ENCODE results near the gene RPP14.

RPP14 gene

GRCh38 chr3:58356054-58356453, 50.0 kb downstream of the RPP14 start:
- H4K20me1 ChIP-seq (ENCODE audit: insufficient read depth, low read length), result no peaks in the 10 kb centered on the region; the same call in 1 of the 2 replicates
- H3K79me2 ChIP-seq (ENCODE audit: low read length), result peaks cover 4% of the 10 kb centered on the region; the same call in 1 of the 2 replicates
- H3K27me3 ChIP-seq (replicated peaks; ENCODE audit: insufficient read depth, low read length), result no peaks in the 10 kb centered on the region
- no peaks in the 10 kb centered on the region for H3K9me2 ChIP-seq (replicated peaks; ENCODE audit: insufficient read depth, low read length)
- no peak for DNase-seq
- H3K27ac ChIP-seq (ENCODE audit: low read length), result no peak overlapping the region
- H3K36me3 ChIP-seq (replicated peaks; ENCODE audit: insufficient read depth, low read length), result no peaks in the 10 kb centered on the region
- no peak overlapping the region for H3K4me2 ChIP-seq (ENCODE audit: low read depth, low read length)
- no peak overlapping the region for H3K4me3 ChIP-seq (ENCODE audit: low read length)
- no peaks in the 10 kb centered on the region for H3K9me3 ChIP-seq (replicated peaks; ENCODE audit: insufficient read depth, low read length)
- no peak overlapping the region for H3K9ac ChIP-seq (ENCODE audit: low read length)
- no peak overlapping the region for H2AFZ ChIP-seq (ENCODE audit: low read length)
- no peaks in the 10 kb centered on the region for H3K4me1 ChIP-seq (ENCODE audit: low read length)
- TF ChIP-seq EZH2 (optimal IDR thresholded peaks at IDR 0.05; ENCODE audit: low read depth, low read length) (no peak), EZH2phosphoT487 (IDR thresholded peaks at IDR 0.05; ENCODE audit: low read length) (no peak), CTCF (IDR thresholded peaks at IDR 0.05; ENCODE audit: low read length) (no peak)
- H3F3A ChIP-seq (ENCODE audit: insufficient read depth, low read length), result no peaks in the 10 kb centered on the region

- Histone ChIP-seq H4K20me1 (ENCODE audit: insufficient read depth, low read length) (no peaks in the 10 kb centered on the region), H3K36me3 (replicated peaks; ENCODE audit: insufficient read depth, low read length) (no peaks in the 10 kb centered on the region), H3K4me2 (ENCODE audit: low read depth, low read length) (no peak overlapping the region), H3K27ac (ENCODE audit: low read length) (no peak overlapping the region), H3K79me2 (ENCODE audit: low read length) (peaks cover 4% of the 10 kb centered on the region; the same call in 1 of the 2 replicates), H3K27me3 (replicated peaks; ENCODE audit: insufficient read depth, low read length) (no peaks in the 10 kb centered on the region), H3K4me3 (ENCODE audit: low read length) (no peak overlapping the region), H3K9ac (ENCODE audit: low read length) (no peak overlapping the region), H3K4me1 (ENCODE audit: low read length) (no peaks in the 10 kb centered on the region), H3K9me3 (replicated peaks; ENCODE audit: insufficient read depth, low read length) (no peaks in the 10 kb centered on the region), H2AFZ (ENCODE audit: low read length) (no peak overlapping the region), H3K9me2 (replicated peaks; ENCODE audit: insufficient read depth, low read length) (no peaks in the 10 kb centered on the region), H3F3A (ENCODE audit: insufficient read depth, low read length) (no peaks in the 10 kb centered on the region)
- no peak for DNase-seq
- no peak for TF ChIP-seq EZH2 (optimal IDR thresholded peaks at IDR 0.05; ENCODE audit: low read depth, low read length)
- no peak for TF ChIP-seq EZH2phosphoT487 (IDR thresholded peaks at IDR 0.05; ENCODE audit: low read length)
- TF ChIP-seq CTCF (IDR thresholded peaks at IDR 0.05; ENCODE audit: low read length), result no peak
These were observed 51.4 kb downstream of the RPP14 start for GRCh38 chr3:58357402-58357801.

GRCh38 chr3:58358092-58358491, 52.0 kb downstream of the RPP14 start:
- H3K27ac ChIP-seq (ENCODE audit: low read length), result no peak overlapping the region
- peaks cover 4% of the 10 kb centered on the region; the same call in 1 of the 2 replicates for H3K79me2 ChIP-seq (ENCODE audit: low read length)

More at GRCh38 chr3:58358092-58358491, 52.0 kb downstream of the RPP14 start:
- H3K9me2 ChIP-seq (replicated peaks; ENCODE audit: insufficient read depth, low read length), result no peaks in the 10 kb centered on the region
- no peak overlapping the region for H3K4me2 ChIP-seq (ENCODE audit: low read depth, low read length)
- TF ChIP-seq EZH2phosphoT487 (IDR thresholded peaks at IDR 0.05; ENCODE audit: low read length) (no peak), CTCF (IDR thresholded peaks at IDR 0.05; ENCODE audit: low read length) (no peak)
- no peaks in the 10 kb centered on the region for H4K20me1 ChIP-seq (ENCODE audit: insufficient read depth, low read length)
- H3K9me3 ChIP-seq (replicated peaks; ENCODE audit: insufficient read depth, low read length), result no peaks in the 10 kb centered on the region
- H3K4me3 ChIP-seq (ENCODE audit: low read length), result no peak overlapping the region
- no peak overlapping the region for H2AFZ ChIP-seq (ENCODE audit: low read length)
- no peak for DNase-seq
- H3K4me1 ChIP-seq (ENCODE audit: low read length), result no peaks in the 10 kb centered on the region
- H3F3A ChIP-seq (ENCODE audit: insufficient read depth, low read length), result no peaks in the 10 kb centered on the region
- H3K9ac ChIP-seq (ENCODE audit: low read length), result no peak overlapping the region
- H3K36me3 ChIP-seq (replicated peaks; ENCODE audit: insufficient read depth, low read length), result no peaks in the 10 kb centered on the region
- H3K27me3 ChIP-seq (replicated peaks; ENCODE audit: insufficient read depth, low read length), result no peaks in the 10 kb centered on the region
